Vagina (tissue), 2 donors: ENCODE data around the gene CHST1.

Source experiments
- CTCF ChIP-seq, 3 experiments: fragments of 450-650 bp in 2 of 3; fragments of 200-600 bp in 1 of 3; sonication (generic) in 1 of 3; IDR thresholded peaks; one replicate each; pipeline ENCODE4 v1.5.1; 2017 to 2019; ENCODE audit warnings: antibody characterized with exemption in 3 of 3, mild to moderate bottlenecking in 2 of 3, moderate library complexity in 2 of 3
- POLR2A ChIP-seq, 2 donors: fragments of 450-650 bp; IDR thresholded peaks; one replicate each; pipeline ENCODE4 v1.6.1; 2017; ENCODE audit warnings: antibody characterized with exemption in 2 of 2, mild to moderate bottlenecking in 2 of 2, moderate library complexity in 2 of 2
- POLR2AphosphoS5 ChIP-seq, 2 donors: sonication (generic); formaldehyde crosslinking; IDR thresholded peaks; one replicate each; pipeline ENCODE4 v1.9.0; 2017; ENCODE audit warnings: antibody characterized with exemption in 2 of 2, mild to moderate bottlenecking in 2 of 2, low read depth in 1 of 2; ENCODE audit not compliant: insufficient read depth in 1 of 2

GRCh38 chr11:45658292-45658991 is 7.0 kb downstream of the CHST1 start:
- TF ChIP-seq CTCF (IDR thresholded peaks at IDR 0.05) (no peak), POLR2A (IDR thresholded peaks at IDR 0.05) (no peak), POLR2AphosphoS5 (IDR thresholded peaks at IDR 0.05; ENCODE audit: insufficient read depth in 1 of 2, low read depth in 1 of 2) (peak in 1 of 2 donors; percentile 41)
